CD4-positive, alpha-beta memory T cell (primary cell): ENCODE measurements around the gene GABPB2. TPM values are rescaled to one million over a fixed set of nuclear protein-coding genes. Genes with fewer than 3 reads are reported as not detected.

Experiments used
- CTCF ChIA-PET: fragments of 350-600 bp; sonication (Branson Sonifier 250); formaldehyde crosslinking; loops from one replicate; lab custom pipeline; 2021; ENCODE audit warnings: inconsistent platforms; ENCODE audit not compliant: partially characterized antibody; lab: Charles Lee
- POLR2A ChIA-PET: fragments of 350-600 bp; sonication (Branson Sonifier 250); formaldehyde crosslinking; loops from one replicate; lab custom pipeline; 2021; ENCODE audit not compliant: partially characterized antibody; lab: Charles Lee
- DNase-seq, 5 donors: peaks; one replicate each; pipeline versions ENCODE4 v3.0.0 to v3.0.0-alpha.2; 2020 to 2022; ENCODE audit warnings: mixed read lengths in 1 of 5
- H3K27ac ChIP-seq: one replicate; pipeline ENCODE4 v1.7.0; 2013; ENCODE audit warnings: low read depth, low read length
- H3K27me3 ChIP-seq: 2 replicates; pipeline ENCODE4 v1.7.0; 2013; ENCODE audit warnings: mild to moderate bottlenecking, low read length, moderate library complexity; ENCODE audit not compliant: insufficient read depth
- H3K36me3 ChIP-seq: 2 replicates; pipeline ENCODE4 v1.7.0; 2013; ENCODE audit warnings: mild to moderate bottlenecking, low read length, moderate library complexity; ENCODE audit not compliant: insufficient read depth
- H3K4me1 ChIP-seq: 2 replicates; pipeline ENCODE4 v1.7.0; 2013; ENCODE audit warnings: mild to moderate bottlenecking, low read length, moderate library complexity; ENCODE audit not compliant: insufficient read depth
- H3K4me3 ChIP-seq, 2 donors: one replicate each; pipeline ENCODE4 v1.7.0; 2013; ENCODE audit warnings: low read length in 2 of 2, mild to moderate bottlenecking in 1 of 2
- H3K9me3 ChIP-seq, 2 donors: one replicate each; pipeline ENCODE4 v1.7.0; 2013; ENCODE audit warnings: low read length in 2 of 2, control low read depth in 1 of 2; ENCODE audit not compliant: control insufficient read depth in 1 of 2
- H3K27ac Mint-ChIP-seq, 7 donors: one replicate each; pipeline ENCODE4 v1.8.0; 2020 to 2021; ENCODE audit warnings: mixed read lengths in 7 of 7, mild to moderate bottlenecking in 6 of 7, inconsistent platforms in 3 of 7, moderate library complexity in 3 of 7
- H3K27me3 Mint-ChIP-seq, 2 donors: one replicate each; pipeline ENCODE4 v1.8.0; 2020 to 2021; ENCODE audit warnings: mixed read lengths in 2 of 2
- H3K36me3 Mint-ChIP-seq, 2 donors: one replicate each; pipeline ENCODE4 v1.8.0; 2020 to 2021; ENCODE audit warnings: mixed read lengths in 2 of 2, inconsistent platforms in 1 of 2, mild to moderate bottlenecking in 1 of 2
- H3K4me1 Mint-ChIP-seq, 4 donors: one replicate each; pipeline ENCODE4 v1.8.0; 2020 to 2021; ENCODE audit warnings: mixed read lengths in 4 of 4, mild to moderate bottlenecking in 1 of 4
- H3K4me3 Mint-ChIP-seq, 8 donors: one replicate each; pipeline ENCODE4 v1.8.0; 2020 to 2021; ENCODE audit warnings: mixed read lengths in 8 of 8, mild to moderate bottlenecking in 7 of 8, moderate library complexity in 6 of 8, inconsistent platforms in 3 of 8
- H3K9me3 Mint-ChIP-seq, 8 donors: one replicate each; pipeline ENCODE4 v1.8.0; 2020 to 2021; ENCODE audit warnings: mixed read lengths in 8 of 8, mild to moderate bottlenecking in 5 of 8, inconsistent platforms in 3 of 8, moderate library complexity in 1 of 8
- intact Hi-C: fragments of 100-400 bp; cut with micrococcal nuclease; formaldehyde crosslinking; loops from one replicate; pipeline ENCODE4 v1.15.1; 2023
- polyA plus RNA-seq, 2 donors: library from polyadenylated mRNA; unstranded; fragments of 300-500 nt; fragmentation: Illumina TruSeq; gene quantifications; one replicate each; pipeline ENCODE4 v1.2.3, GENCODE V29; 2021
- total RNA-seq, 2 experiments: library from RNA; stranded (reverse); gene quantifications; one replicate each; pipeline ENCODE4 v1.2.3, GENCODE V29; 2021

Gene GABPB2
- total and polyA plus RNA-seq, 4 experiments from 2014 or later: 4.9 to 42.8 (median 25.5) TPM

GRCh38 chr1:151058692-151059091 lies 11.9 kb upstream of the GABPB2 start:
- no peaks in the 10 kb centered on the region for H3K27me3 ChIP-seq
- Mint-ChIP-seq H3K4me3 (peak overlapping the region; percentile 96 to 100 (median 100)), H3K27ac (peak overlapping the region; percentile 98 to 100 (median 99)), H3K4me1 (peaks cover 31 to 74% (median 40%) of the 10 kb centered on the region in 4 donors), H3K27me3 (peaks cover 0 to 1% of the 10 kb centered on the region in 2 donors), H3K36me3 (peaks cover 45 to 59% of the 10 kb centered on the region in 2 donors), H3K9me3 (peaks cover 0 to 7% (median 0%) of the 10 kb centered on the region in 8 donors)
- peaks cover 24% of the 10 kb centered on the region for H3K36me3 ChIP-seq
- ChIA-PET POLR2A (interaction anchor here (0.5 to 16.6 kb wide), 27 partner anchors 10 to 1171 kb away, joined by 3 to 325 read pairs (median 4); partner anchors contain the start of genes BNIPL, C1orf56, GABPB2 and LYSMD1), CTCF (interaction anchor here (0.6 to 9.0 kb wide), 16 partner anchors 8 to 98 kb away, joined by 3 to 92 read pairs (median 8); partner anchors contain the start of genes C1orf56, GABPB2, MINDY1 and TNFAIP8L2)
- H3K4me3 ChIP-seq: peak overlapping the region; percentile 89 to 93
- no peaks in the 10 kb centered on the region for H3K9me3 ChIP-seq
- H3K27ac ChIP-seq: peak overlapping the region; percentile 90
- H3K4me1 ChIP-seq: peaks cover 51% of the 10 kb centered on the region
- DNase-seq: no peak
- intact Hi-C loops: loop anchor here (5.0 kb wide), 1 partner anchor 496 kb away; no protein-coding TSS in a partner anchor

- Mint-ChIP-seq H3K4me3 (peak within 1 kb of the TSS; percentile 96 to 100 (median 100)), H3K36me3 (peaks cover 40 to 53% of the 10 kb centered on the region in 2 donors), H3K27me3 (peaks cover 0 to 1% of the 10 kb centered on the region in 2 donors), H3K9me3 (peaks cover 0 to 7% (median 0%) of the 10 kb centered on the region in 8 donors), H3K27ac (peak within 1 kb of the TSS; percentile 98 to 100 (median 99)), H3K4me1 (peaks cover 31 to 69% (median 38%) of the 10 kb centered on the region in 4 donors)
- peak within 1 kb of the TSS; percentile 90 for H3K27ac ChIP-seq
- peaks cover 17% of the 10 kb centered on the region for H3K36me3 ChIP-seq
- H3K9me3 ChIP-seq: no peaks in the 10 kb centered on the region
- ChIA-PET CTCF (interaction anchor here (0.6 to 9.0 kb wide), 12 partner anchors 9 to 97 kb away, joined by 4 to 92 read pairs (median 8); partner anchors contain the start of genes C1orf56, GABPB2, MINDY1 and TNFAIP8L2), POLR2A (interaction anchor here (0.6 to 16.6 kb wide), 24 partner anchors 9 to 696 kb away, joined by 3 to 325 read pairs (median 4); partner anchors contain the start of genes BNIPL, C1orf56, GABPB2 and LYSMD1)
- peaks cover 44% of the 10 kb centered on the region for H3K4me1 ChIP-seq
- no peaks in the 10 kb centered on the region for H3K27me3 ChIP-seq
- H3K4me3 ChIP-seq: peak within 1 kb of the TSS; percentile 89 to 93
- intact Hi-C loops: loop anchor here (1.0 to 5.0 kb wide), 3 partner anchors 11 to 497 kb away; partner anchors contain the start of gene GABPB2
- peak; percentile 81 to 85 (median 85) for DNase-seq
Measured at GRCh38 chr1:151059109-151060006, 11.2 kb upstream of the GABPB2 start, which contains the start of gene CDC42SE1. CDC42SE1 (minus strand) TSS chr1:151059622; CDS start chr1:151055730, 3,892 bp downstream.

- no peak for DNase-seq
- H3K36me3 Mint-ChIP-seq: peaks cover 32 to 45% of the 10 kb centered on the region in 2 donors
- intact Hi-C loops: loop anchor here (1.0 kb wide), 2 partner anchors 10 to 36 kb away; partner anchors contain the start of gene GABPB2
- H3K4me3 Mint-ChIP-seq: peak within 1 kb of the TSS; percentile 96 to 100 (median 100)
- ChIA-PET POLR2A (interaction anchor here (0.9 to 16.6 kb wide), 17 partner anchors 8 to 697 kb away, joined by 3 to 325 read pairs (median 7); partner anchors contain the start of genes BNIPL, C1orf56, GABPB2 and MINDY1), CTCF (interaction anchor here (0.7 to 9.0 kb wide), 8 partner anchors 10 to 96 kb away, joined by 4 to 92 read pairs (median 18); partner anchors contain the start of genes C1orf56, GABPB2 and TNFAIP8L2)
- Histone ChIP-seq H3K4me3 (peak within 1 kb of the TSS; percentile 89 to 93), H3K9me3 (no peaks in the 10 kb centered on the region), H3K4me1 (peaks cover 36% of the 10 kb centered on the region), H3K27me3 (no peaks in the 10 kb centered on the region), H3K27ac (peak within 1 kb of the TSS; percentile 90), H3K36me3 (peaks cover 9% of the 10 kb centered on the region)
- peak within 1 kb of the TSS; percentile 98 to 100 (median 99) for H3K27ac Mint-ChIP-seq
- H3K4me1 Mint-ChIP-seq: peaks cover 26 to 61% (median 32%) of the 10 kb centered on the region in 4 donors
- H3K9me3 Mint-ChIP-seq: peaks cover 0 to 7% (median 0%) of the 10 kb centered on the region in 8 donors
- peaks cover 0 to 1% of the 10 kb centered on the region in 2 donors for H3K27me3 Mint-ChIP-seq
Measured at GRCh38 chr1:151060007-151060656, 10.4 kb upstream of the GABPB2 start, which contains the start of gene MLLT11. MLLT11 (plus strand) TSS chr1:151060397; CDS start chr1:151067225, 6,828 bp downstream.

GRCh38 chr1:151060657-151061421 lies 9.7 kb upstream of the GABPB2 start:
- Histone ChIP-seq H3K36me3 (peaks cover 2% of the 10 kb centered on the region), H3K9me3 (no peaks in the 10 kb centered on the region), H3K27ac (peak overlapping the region; percentile 90), H3K27me3 (no peaks in the 10 kb centered on the region), H3K4me1 (peaks cover 29% of the 10 kb centered on the region), H3K4me3 (peak overlapping the region; percentile 89 to 93)
- Mint-ChIP-seq H3K27ac (peak overlapping the region; percentile 98 to 100 (median 99)), H3K4me1 (peaks cover 21 to 54% (median 29%) of the 10 kb centered on the region in 4 donors), H3K4me3 (peak overlapping the region; percentile 96 to 100 (median 100)), H3K27me3 (peaks cover 0 to 1% of the 10 kb centered on the region in 2 donors), H3K36me3 (peaks cover 25 to 38% of the 10 kb centered on the region in 2 donors), H3K9me3 (peaks cover 0 to 7% (median 0%) of the 10 kb centered on the region in 8 donors)
- no peak for DNase-seq
- ChIA-PET CTCF (interaction anchor here (1.0 to 9.0 kb wide), 5 partner anchors 10 to 95 kb away, joined by 4 to 92 read pairs (median 67); partner anchors contain the start of genes C1orf56, GABPB2 and TNFAIP8L2), POLR2A (interaction anchor here (0.9 to 16.6 kb wide), 5 partner anchors 11 to 96 kb away, joined by 4 to 325 read pairs (median 124); partner anchors contain the start of genes C1orf56, GABPB2 and MINDY1)
- intact Hi-C loops: loop anchor here (1.0 kb wide), 2 partner anchors 9 to 37 kb away; partner anchors contain the start of gene GABPB2

GRCh38 chr1:151061704-151062103 lies 8.9 kb upstream of the GABPB2 start:
- peaks cover 17 to 30% of the 10 kb centered on the region in 2 donors for H3K36me3 Mint-ChIP-seq
- H3K27me3 ChIP-seq: no peaks in the 10 kb centered on the region
- ChIA-PET CTCF (interaction anchor here (0.8 to 9.0 kb wide), 9 partner anchors 10 to 94 kb away, joined by 3 to 92 read pairs (median 6); partner anchors contain the start of genes C1orf56, GABPB2 and TNFAIP8L2), POLR2A (interaction anchor here (1.2 to 16.6 kb wide), 4 partner anchors 8 to 33 kb away, joined by 3 to 325 read pairs (median 171); partner anchors contain the start of genes C1orf56 and GABPB2)
- H3K9me3 Mint-ChIP-seq: peaks cover 0 to 5% (median 0%) of the 10 kb centered on the region in 8 donors
- H3K36me3 ChIP-seq: no peaks in the 10 kb centered on the region
- H3K27me3 Mint-ChIP-seq: peaks cover 0 to 1% of the 10 kb centered on the region in 2 donors
- no peaks in the 10 kb centered on the region for H3K9me3 ChIP-seq
- peak overlapping the region in 1 of 7 donors; percentile 98 for H3K27ac Mint-ChIP-seq
- intact Hi-C loops: no loop called here
- H3K4me3 ChIP-seq: no peak overlapping the region
- no peak for DNase-seq
- peaks cover 14 to 46% (median 22%) of the 10 kb centered on the region in 4 donors for H3K4me1 Mint-ChIP-seq
- no peak overlapping the region for H3K27ac ChIP-seq
- H3K4me1 ChIP-seq: peaks cover 23% of the 10 kb centered on the region
- no peak overlapping the region for H3K4me3 Mint-ChIP-seq
